ENCODE results near the gene CCDC88B. TPM values are rescaled to one million over a fixed set of nuclear protein-coding genes. Genes with fewer than 3 reads are reported as not detected.

CCDC88B gene
- total RNA-seq, 4 donors from 2014 or later: 7.4 to 14.9 (median 13.7) TPM

- WGBS, 2 donors: 25 to 40% methylated on average over 11 to 14 of the region's 14 CpGs
- Histone ChIP-seq H3K4me3 (no peak overlapping the region), H3K36me3 (no peaks in the 10 kb centered on the region), H3K27ac (no peak overlapping the region), H3K27me3 (peaks cover 0 to 22% (median 0%) of the 10 kb centered on the region in 4 donors), H3K9me3 (no peaks in the 10 kb centered on the region), H3K4me1 (peaks cover 0 to 16% (median 0%) of the 10 kb centered on the region in 3 donors)
- intact Hi-C loops (cut with DNase I): no loop called here
- TF ChIP-seq POLR2A (IDR thresholded peaks at IDR 0.05) (no peak), CTCF (IDR thresholded peaks at IDR 0.05) (no peak)
- no peak for DNase-seq
These were observed 38.4 kb downstream of the CCDC88B start for GRCh38 chr11:64378335-64378880.

- no peak for DNase-seq
- intact Hi-C loops (cut with DNase I): no loop called here
- 31 to 46% methylated on average over 3 to 8 of the region's 15 CpGs for whole genome bisulfite sequencing, 2 donors
- Histone ChIP-seq H3K4me1 (peaks cover 0 to 16% (median 0%) of the 10 kb centered on the region in 3 donors), H3K27ac (no peak overlapping the region), H3K36me3 (no peaks in the 10 kb centered on the region), H3K9me3 (no peaks in the 10 kb centered on the region), H3K27me3 (peaks cover 0 to 29% (median 0%) of the 10 kb centered on the region in 4 donors), H3K4me3 (no peak overlapping the region)
- TF ChIP-seq POLR2A (IDR thresholded peaks at IDR 0.05): no peak
These were observed 39.2 kb downstream of the CCDC88B start for GRCh38 chr11:64379160-64379559.

- peaks cover 0 to 29% (median 0%) of the 10 kb centered on the region in 4 donors for H3K27me3 ChIP-seq
- WGBS, 2 donors: 65 to 76% methylated on average over 20 to 27 of the region's 35 CpGs
- H3K9me3 ChIP-seq: no peaks in the 10 kb centered on the region
- H3K4me3 ChIP-seq: no peak overlapping the region
- intact Hi-C loops (cut with DNase I): loop anchor here (10.0 kb wide), 1 partner anchor 275 kb away; no protein-coding TSS in a partner anchor
- peaks cover 0 to 16% (median 0%) of the 10 kb centered on the region in 3 donors for H3K4me1 ChIP-seq
- H3K27ac ChIP-seq: no peak overlapping the region
- no peak for DNase-seq
- no peaks in the 10 kb centered on the region for H3K36me3 ChIP-seq
- TF ChIP-seq CTCF (IDR thresholded peaks at IDR 0.05) (no peak), POLR2A (IDR thresholded peaks at IDR 0.05) (no peak)
These were observed 40.1 kb downstream of the CCDC88B start for GRCh38 chr11:64379817-64380709.

GRCh38 chr11:64381350-64381749 is 41.3 kb downstream of the CCDC88B start:
- DNase-seq: no peak
- Histone ChIP-seq H3K4me1 (peaks cover 0 to 16% (median 0%) of the 10 kb centered on the region in 3 donors), H3K27ac (no peak overlapping the region), H3K27me3 (peaks cover 0 to 29% (median 0%) of the 10 kb centered on the region in 4 donors), H3K4me3 (no peak overlapping the region), H3K36me3 (no peaks in the 10 kb centered on the region), H3K9me3 (no peaks in the 10 kb centered on the region)
- 69 to 73% methylated on average over 4 to 6 of the region's 6 CpGs for WGBS, 2 donors
- intact Hi-C loops (cut with DNase I): loop anchor here (10.0 kb wide), 1 partner anchor 273 kb away; no protein-coding TSS in a partner anchor
- TF ChIP-seq CTCF (IDR thresholded peaks at IDR 0.05): no peak

GRCh38 chr11:64382047-64382446 is 42.0 kb downstream of the CCDC88B start:
- WGBS, 2 donors: 43 to 74% methylated on average over 4 to 5 of the region's 6 CpGs

More at GRCh38 chr11:64382047-64382446, 42.0 kb downstream of the CCDC88B start:
- H3K4me1 ChIP-seq: peaks cover 0 to 16% (median 0%) of the 10 kb centered on the region in 3 donors
- DNase-seq: no peak
- no peaks in the 10 kb centered on the region for H3K36me3 ChIP-seq
- H3K4me3 ChIP-seq: no peak overlapping the region
- H3K27me3 ChIP-seq: peaks cover 0 to 29% (median 0%) of the 10 kb centered on the region in 4 donors
- no peak overlapping the region for H3K27ac ChIP-seq
- TF ChIP-seq POLR2A (IDR thresholded peaks at IDR 0.05) (no peak), CTCF (IDR thresholded peaks at IDR 0.05) (no peak)
- intact Hi-C loops (cut with DNase I): loop anchor here (10.0 kb wide), 1 partner anchor 273 kb away; no protein-coding TSS in a partner anchor
- no peaks in the 10 kb centered on the region for H3K9me3 ChIP-seq

Measured in esophagus squamous epithelium (tissue), 5 donors.